Pancreas (tissue), 10 donors: Measurements from ENCODE around the gene ARHGAP10. TPM values are rescaled to one million over a fixed set of nuclear protein-coding genes. Genes with fewer than 3 reads are reported as not detected.

ENCODE experiments used
- ATAC-seq, 4 donors: fragments of 200-7000 bp; cut with Tn5 transposase; one replicate each; pipeline versions ENCODE4 v1.8.0 to v1.9.1; 2020; ENCODE audit warnings: mild to moderate bottlenecking in 4 of 4, moderate library complexity in 4 of 4
- DNase-seq, 6 donors: peaks; one replicate each; pipeline ENCODE4 v3.0.0-alpha.2; 2020
- FAIRE-seq: peaks from 2 replicates; lab custom pipeline; 2012; peaks lifted over from hg19 to GRCh38; lab: Jason Lieb, UNC
- H3K27ac ChIP-seq, 4 donors: fragments of 200-600 bp; sonication (generic); 1 replicate in 3 of 4; 2 replicates in 1 of 4; pipeline versions ENCODE4 v1.5.0 to v1.8.0; 2020
- H3K27me3 ChIP-seq, 4 donors: fragments of 200-600 bp; one replicate each; pipeline ENCODE4 v1.8.0; 2021
- H3K36me3 ChIP-seq, 3 donors: fragments of 200-600 bp; sonication (generic) in 1 of 3; one replicate each; pipeline versions ENCODE4 v1.5.0 to v1.8.0; 2020 to 2021
- H3K4me1 ChIP-seq, 3 donors: fragments of 200-600 bp; one replicate each; pipeline ENCODE4 v1.8.0; 2021
- H3K4me3 ChIP-seq, 4 donors: fragments of 200-600 bp; sonication (generic) in 2 of 4; one replicate each; pipeline versions ENCODE4 v1.5.0 to v1.8.0; 2020 to 2021
- H3K9me3 ChIP-seq, 4 donors: fragments of 200-600 bp; one replicate each; pipeline ENCODE4 v1.8.0; 2021
- WGBS, 2 donors: extraction: QIAGEN DNeasy Blood & Tissue Kit; methylation state at CpG; one replicate each; pipeline ENCODE4 v1.1.7; 2013; 5-methylcytosine and 5-hydroxymethylcytosine counted together
- intact Hi-C, 3 donors: fragments of 100-400 bp; cut with DNase I; formaldehyde crosslinking; loops; one replicate each; pipeline versions ENCODE4 v1.11.1 to v1.14.2; 2022
- polyA plus RNA-seq, 2 donors: library from polyadenylated mRNA; stranded (reverse); fragments of 200-250 nt; gene quantifications; one replicate each; pipeline ENCODE4 v1.2.3, GENCODE V29; 2013
- total RNA-seq, 6 donors: library from RNA; stranded (reverse); fragmentation: NEBNext Ultra II Directional in 4 of 6; extraction: Animal tissue kit (Norgen Biotek cat#: 25700) in 4 of 6; gene quantifications; one replicate each; pipeline versions ENCODE4 v1.2.1 to v1.2.4, GENCODE V29; 2021 to 2023
- TF ChIP-seq, protein P1 (sequence below), 4 donors: fragments of 200-600 bp; sonication (generic) in 3 of 4; IDR thresholded peaks; one replicate each; pipeline versions ENCODE4 v1.5.0 to v1.8.0; 2021; ENCODE audit warnings: antibody characterized with exemption in 4 of 4
- donor health status: healthy with polysubstance abuse.
- donor health status: DM: no; HTN: no; CAD: no; lungs with moderate emphysema.
- donor health status: DM: no; HTN: no; CAD: no.
- donor health status: control.
- donor health status: control.
- donor health status: Bipolar disorder and iron deficiency.
- donor health status: DM: yes; HTN: yes; CAD: no.
- donor health status: DM: no; HTN: no; CAD: no.
- donor health status: DM: no; HTN: no; CAD: no.
- donor health status: DM: yes; HTN: yes; CAD: no.

The ARHGAP10 gene
- total and polyA plus RNA-seq, 8 donors, result 6.3 to 14.8 (median 8.7) TPM

DNA sequence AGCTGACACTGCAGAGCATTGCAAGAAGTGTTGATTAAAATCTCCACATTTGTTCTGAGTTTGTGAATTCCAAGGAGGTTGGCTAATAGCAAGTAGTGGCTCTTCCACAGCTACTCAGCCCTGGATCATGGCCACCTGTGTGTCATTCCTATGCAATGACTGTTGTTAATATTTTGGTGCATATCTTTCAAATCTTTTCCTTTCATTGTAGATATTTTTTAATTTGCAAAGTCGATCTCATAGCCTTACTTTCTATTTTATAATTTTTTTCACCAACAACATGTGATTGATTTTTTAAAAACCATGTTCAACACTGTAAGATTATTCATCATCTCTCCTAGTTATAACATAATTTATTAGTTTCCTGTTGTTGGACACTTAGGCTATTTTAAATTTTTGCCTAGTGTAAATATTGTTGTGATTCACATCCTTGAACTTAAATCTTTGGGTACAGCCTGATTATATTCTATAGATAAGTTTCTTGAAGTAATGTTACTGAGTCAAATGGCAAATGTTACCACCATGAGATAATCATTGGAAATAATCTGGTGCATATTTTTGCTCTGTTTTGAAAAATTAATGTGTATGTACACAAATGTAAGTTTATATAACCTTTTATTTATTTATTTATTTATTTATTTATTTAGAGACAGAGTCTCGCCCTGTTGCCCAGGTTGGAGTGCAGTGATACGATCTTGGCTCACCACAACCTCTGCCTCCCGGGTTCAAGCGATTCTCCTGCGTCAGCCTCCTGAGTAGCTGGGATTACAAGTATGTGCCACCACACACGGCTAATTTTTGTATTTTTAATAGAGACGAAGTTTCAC is 17.1 kb upstream of the ARHGAP10 start:
- Histone ChIP-seq H3K9me3 (no peaks in the 10 kb centered on the region), H3K4me3 (no peak overlapping the region), H3K4me1 (no peaks in the 10 kb centered on the region), H3K27ac (no peak overlapping the region), H3K27me3 (no peaks in the 10 kb centered on the region), H3K36me3 (no peaks in the 10 kb centered on the region)
- ATAC-seq (peak in 2 of 4 donors; percentile 26 to 66), FAIRE-seq (peak; percentile 9), DNase-seq (no peak)
- 86 to 93% methylated on average over 8 of the region's 8 CpGs for WGBS, 2 donors
- intact Hi-C loops, result no loop called here
- TF ChIP-seq, protein P1, sequence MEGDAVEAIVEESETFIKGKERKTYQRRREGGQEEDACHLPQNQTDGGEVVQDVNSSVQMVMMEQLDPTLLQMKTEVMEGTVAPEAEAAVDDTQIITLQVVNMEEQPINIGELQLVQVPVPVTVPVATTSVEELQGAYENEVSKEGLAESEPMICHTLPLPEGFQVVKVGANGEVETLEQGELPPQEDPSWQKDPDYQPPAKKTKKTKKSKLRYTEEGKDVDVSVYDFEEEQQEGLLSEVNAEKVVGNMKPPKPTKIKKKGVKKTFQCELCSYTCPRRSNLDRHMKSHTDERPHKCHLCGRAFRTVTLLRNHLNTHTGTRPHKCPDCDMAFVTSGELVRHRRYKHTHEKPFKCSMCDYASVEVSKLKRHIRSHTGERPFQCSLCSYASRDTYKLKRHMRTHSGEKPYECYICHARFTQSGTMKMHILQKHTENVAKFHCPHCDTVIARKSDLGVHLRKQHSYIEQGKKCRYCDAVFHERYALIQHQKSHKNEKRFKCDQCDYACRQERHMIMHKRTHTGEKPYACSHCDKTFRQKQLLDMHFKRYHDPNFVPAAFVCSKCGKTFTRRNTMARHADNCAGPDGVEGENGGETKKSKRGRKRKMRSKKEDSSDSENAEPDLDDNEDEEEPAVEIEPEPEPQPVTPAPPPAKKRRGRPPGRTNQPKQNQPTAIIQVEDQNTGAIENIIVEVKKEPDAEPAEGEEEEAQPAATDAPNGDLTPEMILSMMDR (IDR thresholded peaks at IDR 0.05), result no peak

DNA sequence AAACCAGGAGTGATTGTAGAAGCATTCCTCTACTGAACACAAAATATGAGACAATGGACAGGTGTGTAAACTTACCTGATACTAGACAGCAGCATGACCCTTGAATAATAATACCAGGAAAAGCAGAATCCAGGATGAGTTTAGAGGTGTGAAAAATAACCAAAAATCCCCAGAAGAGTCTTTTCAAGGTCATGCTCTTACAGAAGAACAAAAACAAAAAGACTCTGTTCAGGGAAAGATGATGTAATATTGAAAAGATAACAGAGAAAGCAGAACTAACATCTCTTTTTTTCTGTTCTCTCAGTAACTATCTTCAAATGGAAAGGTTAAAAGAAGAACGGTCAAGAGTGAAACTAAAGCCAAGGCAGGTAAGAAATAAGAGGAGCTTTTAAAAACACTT is 14.0 kb upstream of the ARHGAP10 start:
- H3K4me1 ChIP-seq, result no peaks in the 10 kb centered on the region
- H3K27me3 ChIP-seq, result no peaks in the 10 kb centered on the region
- no peaks in the 10 kb centered on the region for H3K36me3 ChIP-seq
- intact Hi-C loops, result no loop called here
- H3K27ac ChIP-seq, result no peak overlapping the region
- FAIRE-seq, result no peak
- H3K4me3 ChIP-seq, result no peak overlapping the region
- TF ChIP-seq, protein P1 (IDR thresholded peaks at IDR 0.05), result no peak
- H3K9me3 ChIP-seq, result no peaks in the 10 kb centered on the region
- no peak for ATAC-seq
- no peak for DNase-seq
- WGBS, 2 donors, result 40 to 57% methylated on average over 1 of the region's 1 CpG

DNA sequence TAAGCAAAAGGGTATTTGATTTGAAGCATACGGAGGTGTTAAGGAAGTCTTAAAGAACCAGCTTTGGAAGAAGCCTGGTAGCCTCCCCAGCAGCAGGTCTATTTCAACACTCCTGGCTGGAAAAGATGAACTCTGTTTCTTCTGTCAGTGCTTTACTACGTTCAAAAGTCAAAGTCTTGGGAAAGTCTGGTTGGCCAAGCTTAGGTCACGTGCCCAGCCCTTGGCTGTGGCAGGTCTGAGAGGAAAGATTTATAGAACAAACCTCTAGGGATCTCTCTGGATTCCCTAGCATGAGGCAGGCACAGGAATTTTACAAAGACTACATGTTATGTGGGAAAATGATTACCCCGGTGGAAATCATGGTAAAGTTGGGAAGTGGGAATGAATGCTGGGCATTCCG is 8.6 kb upstream of the ARHGAP10 start:
- Histone ChIP-seq H3K4me1 (no peaks in the 10 kb centered on the region), H3K27ac (no peak overlapping the region), H3K4me3 (no peak overlapping the region), H3K9me3 (no peaks in the 10 kb centered on the region), H3K36me3 (no peaks in the 10 kb centered on the region), H3K27me3 (no peaks in the 10 kb centered on the region)
- ATAC-seq (peak in 2 of 4 donors; percentile 45 to 49), FAIRE-seq (no peak), DNase-seq (no peak)
- TF ChIP-seq, protein P1 (IDR thresholded peaks at IDR 0.05), result no peak
- intact Hi-C loops, result loop anchor here in 1 of 3 donors (10.0 kb wide), 1 partner anchor 141 kb away; no protein-coding TSS in a partner anchor
- WGBS, 2 donors, result 67 to 70% methylated on average over 5 of the region's 5 CpGs

DNA sequence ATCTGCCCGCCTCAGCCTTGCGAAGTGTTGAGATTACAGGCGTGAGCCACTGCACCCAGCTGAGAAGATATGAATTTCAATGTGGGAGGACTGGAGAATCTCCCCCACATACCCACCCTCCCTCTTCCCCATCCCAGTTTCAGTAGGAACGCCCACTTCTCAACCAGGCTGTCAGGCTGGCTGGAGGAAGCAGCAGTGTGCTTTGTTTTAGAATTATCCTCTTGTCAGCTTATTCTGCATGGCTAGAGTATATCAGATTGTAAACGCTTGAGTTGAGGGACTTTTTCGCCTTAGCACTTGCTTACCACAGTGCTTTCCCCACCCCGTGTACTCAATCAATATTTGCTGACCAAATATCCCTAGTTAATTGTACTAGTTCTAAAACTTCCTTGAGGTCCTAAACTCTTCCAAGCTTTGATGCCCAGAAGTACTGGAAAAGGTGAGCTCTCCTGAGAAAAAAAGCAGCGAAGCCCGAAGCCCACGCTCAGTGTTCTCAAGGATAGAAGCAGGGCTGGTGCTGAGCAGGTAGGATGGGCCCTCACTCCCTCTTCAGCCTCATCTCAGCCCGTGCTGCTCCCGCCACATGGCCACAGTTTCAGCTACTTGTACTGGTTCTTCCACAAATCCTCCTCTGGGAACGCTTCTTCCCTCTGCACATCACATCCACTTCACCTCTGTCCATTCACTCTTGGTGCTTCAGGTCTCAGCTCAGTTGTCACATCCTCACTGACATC is 7.3 kb upstream of the ARHGAP10 start:
- Histone ChIP-seq H3K36me3 (no peaks in the 10 kb centered on the region), H3K9me3 (no peaks in the 10 kb centered on the region), H3K27ac (no peak overlapping the region), H3K4me3 (no peak overlapping the region), H3K4me1 (no peaks in the 10 kb centered on the region), H3K27me3 (no peaks in the 10 kb centered on the region)
- FAIRE-seq (no peak), ATAC-seq (peak in 3 of 4 donors; percentile 47 to 69 (median 59)), DNase-seq (no peak)
- TF ChIP-seq, protein P1 (IDR thresholded peaks at IDR 0.05), result no peak
- 56 to 64% methylated on average over 13 of the region's 13 CpGs for WGBS, 2 donors
- intact Hi-C loops, result loop anchor here in 1 of 3 donors (10.0 kb wide), 1 partner anchor 140 kb away; no protein-coding TSS in a partner anchor
